Gastrocnemius medialis (tissue), 4 donors: ENCODE measurements around the gene PGBD4. TPM values are rescaled to one million over a fixed set of nuclear protein-coding genes. Genes with fewer than 3 reads are reported as not detected.

Experiments used
- ATAC-seq, 2 donors: fragments of 150-250 bp; one replicate each; pipeline ENCODE4 v1.9.1; 2016
- DNase-seq, 2 donors: peaks; one replicate each; pipeline ENCODE4 v3.0.0-alpha.2; 2019
- H3K27ac ChIP-seq, 4 donors: fragments of 200-600 bp; sonication (generic); 1 replicate in 1 of 4; 2 replicates in 3 of 4; pipeline ENCODE4 v1.5.1; 2016 to 2018; ENCODE audit warnings: mild to moderate bottlenecking in 2 of 4, moderate library complexity in 1 of 4
- H3K27me3 ChIP-seq, 3 donors: fragments of 200-600 bp; sonication (generic) in 2 of 3; 1 replicate in 1 of 3; 2 replicates in 2 of 3; pipeline versions ENCODE4 v1.5.1 to v1.6.0; 2016 to 2019; ENCODE audit warnings: mild to moderate bottlenecking in 1 of 3, moderate library complexity in 1 of 3
- H3K36me3 ChIP-seq, 2 donors: fragments of 200-600 bp; sonication (generic) in 1 of 2; one replicate each; pipeline ENCODE4 v1.5.1; 2017 to 2018
- H3K4me1 ChIP-seq, 2 donors: fragments of 200-600 bp; sonication (generic) in 1 of 2; one replicate each; pipeline ENCODE4 v1.5.1; 2016 to 2017; ENCODE audit warnings: mild to moderate bottlenecking in 2 of 2
- H3K4me3 ChIP-seq, 4 donors: fragments of 200-600 bp; sonication (generic) in 3 of 4; 1 replicate in 1 of 4; 2 replicates in 3 of 4; pipeline ENCODE4 v1.5.1; 2016 to 2019; ENCODE audit warnings: mild to moderate bottlenecking in 2 of 4
- H3K9me3 ChIP-seq, 3 donors: fragments of 200-600 bp; sonication (generic) in 2 of 3; 1 replicate in 1 of 3; 2 replicates in 2 of 3; pipeline ENCODE4 v1.5.1; 2016 to 2019
- CTCF ChIP-seq, 5 experiments: fragments of 450-650 bp in 3 of 5; fragments of 200-600 bp in 2 of 5; sonication (generic) in 2 of 5; IDR thresholded peaks in 4 of 5; conservative IDR thresholded peaks in 1 of 5; 1 replicate in 4 of 5; 2 replicates in 1 of 5; pipeline ENCODE4 v1.5.1; 2016 to 2019; ENCODE audit warnings: antibody characterized with exemption in 5 of 5, mild to moderate bottlenecking in 3 of 5, moderate library complexity in 3 of 5
- POLR2A ChIP-seq, 2 donors: fragments of 450-650 bp; IDR thresholded peaks; one replicate each; pipeline ENCODE4 v1.6.1; 2017; ENCODE audit warnings: antibody characterized with exemption in 2 of 2, mild to moderate bottlenecking in 2 of 2, moderate library complexity in 2 of 2
- in situ Hi-C, 4 donors: fragments of 200-750 bp; cut with MboI; loops; one replicate each; pipeline versions ENCODE4 v1.15.0 to v1.8.0; 2017; ENCODE audit warnings: low sequenced_read_pairs in 4 of 4
- intact Hi-C: fragments of 100-400 bp; cut with DNase I; formaldehyde crosslinking; loops from one replicate; pipeline ENCODE4 v1.15.1; 2023; ENCODE audit warnings: low total_unique reads
- total RNA-seq, 4 donors: library from RNA; depleted of rRNA; stranded (reverse); fragments of >200 nt; gene quantifications; one replicate each; pipeline versions ENCODE4 v1.1.0 to v1.2.3, GENCODE V29; 2016

PGBD4 gene
- total RNA-seq, 4 donors from 2014 or later, result 0.73 to 1.9 (median 1.2) TPM

- Histone ChIP-seq H3K36me3 (peaks cover 0 to 46% of the 10 kb centered on the region in 2 donors), H3K4me3 (no peak overlapping the region), H3K9me3 (no peaks in the 10 kb centered on the region), H3K27me3 (no peaks in the 10 kb centered on the region), H3K27ac (peak overlapping the region in 2 of 4 donors; percentile 23 to 41), H3K4me1 (no peaks in the 10 kb centered on the region)
- ATAC-seq (peak; percentile 75 to 96), DNase-seq (peak in 1 of 2 donors; percentile 57)
- intact Hi-C loops, result no loop called here
- TF ChIP-seq POLR2A (IDR thresholded peaks at IDR 0.05) (no peak), CTCF (IDR thresholded peaks at IDR 0.05 in 4 of 5, conservative IDR thresholded peaks at IDR 0.05 in 1 of 5) (no peak)
- in situ Hi-C loops, result no loop called here
Measured at GRCh38 chr15:34084086-34084485, 17.8 kb upstream of the PGBD4 start.

- H3K27me3 ChIP-seq, result no peaks in the 10 kb centered on the region
- ATAC-seq (no peak), DNase-seq (no peak)
- no peak overlapping the region for H3K27ac ChIP-seq
- H3K9me3 ChIP-seq, result no peaks in the 10 kb centered on the region
- no peaks in the 10 kb centered on the region for H3K4me1 ChIP-seq
- intact Hi-C loops, result no loop called here
- in situ Hi-C loops, result no loop called here
- H3K36me3 ChIP-seq, result peaks cover 0 to 46% of the 10 kb centered on the region in 2 donors
- no peak overlapping the region for H3K4me3 ChIP-seq
- no peak for TF ChIP-seq POLR2A (IDR thresholded peaks at IDR 0.05)
- no peak for TF ChIP-seq CTCF (IDR thresholded peaks at IDR 0.05 in 4 of 5, conservative IDR thresholded peaks at IDR 0.05 in 1 of 5)
Measured at GRCh38 chr15:34085746-34086145, 16.1 kb upstream of the PGBD4 start.

- peak overlapping the region in 1 of 4 donors; percentile 89 for H3K27ac ChIP-seq
- ATAC-seq, result no peak
- peak overlapping the region in 1 of 4 donors; percentile 84 for H3K4me3 ChIP-seq
- no peaks in the 10 kb centered on the region for H3K27me3 ChIP-seq
- DNase-seq, result no peak
- H3K36me3 ChIP-seq, result peaks cover 0 to 4% of the 10 kb centered on the region in 2 donors
- H3K4me1 ChIP-seq, result peaks cover 26 to 28% of the 10 kb centered on the region in 2 donors
- intact Hi-C loops (loop anchor here (5.0 to 10.0 kb wide), 3 partner anchors 237 to 887 kb away; partner anchors contain the start of genes GOLGA8B, SLC12A6 and ZNF770), in situ Hi-C loops (loop anchor here (5.0 to 10.0 kb wide), 5 partner anchors 55 to 235 kb away; partner anchors contain the start of genes EMC4 (in 3 of the 4) and SLC12A6 (in 1 of the 4))
- TF ChIP-seq CTCF (IDR thresholded peaks at IDR 0.05 in 4 of 5, conservative IDR thresholded peaks at IDR 0.05 in 1 of 5) (no peak), POLR2A (IDR thresholded peaks at IDR 0.05) (no peak)
- no peaks in the 10 kb centered on the region for H3K9me3 ChIP-seq
Measured at GRCh38 chr15:34099914-34100313, 2.0 kb upstream of the PGBD4 start.

GRCh38 chr15:34102175-34102925, 467 bp downstream of the PGBD4 start:
- H3K36me3 ChIP-seq, result no peaks in the 10 kb centered on the region
- in situ Hi-C loops, result loop anchor here (5.0 to 10.0 kb wide), 5 partner anchors 58 to 232 kb away; partner anchors contain the start of genes EMC4 (in 3 of the 4) and SLC12A6 (in 1 of the 4)
- peaks cover 26 to 28% of the 10 kb centered on the region in 2 donors for H3K4me1 ChIP-seq
- peak overlapping the region; percentile 71 to 94 (median 88) for H3K4me3 ChIP-seq
- peak; percentile 57 to 61 for ATAC-seq
- H3K9me3 ChIP-seq, result no peaks in the 10 kb centered on the region
- no peak for DNase-seq
- intact Hi-C loops, result loop anchor here (2.0 to 10.0 kb wide), 4 partner anchors 64 to 885 kb away; partner anchors contain the start of genes AVEN, GOLGA8B, SLC12A6 and ZNF770
- TF ChIP-seq POLR2A (IDR thresholded peaks at IDR 0.05) (no peak), CTCF (IDR thresholded peaks at IDR 0.05 in 4 of 5, conservative IDR thresholded peaks at IDR 0.05 in 1 of 5) (no peak)
- peak overlapping the region; percentile 83 to 90 (median 88) for H3K27ac ChIP-seq
- H3K27me3 ChIP-seq, result no peaks in the 10 kb centered on the region
